Brain pericyte (primary cell): Measurements from ENCODE around the gene PISD.

ENCODE experiments used
- DNase-seq: peaks from one replicate; pipeline ENCODE4 v3.0.0-alpha.2; 2012; ENCODE audit warnings: low read depth, low spot score

The PISD gene

DNA sequence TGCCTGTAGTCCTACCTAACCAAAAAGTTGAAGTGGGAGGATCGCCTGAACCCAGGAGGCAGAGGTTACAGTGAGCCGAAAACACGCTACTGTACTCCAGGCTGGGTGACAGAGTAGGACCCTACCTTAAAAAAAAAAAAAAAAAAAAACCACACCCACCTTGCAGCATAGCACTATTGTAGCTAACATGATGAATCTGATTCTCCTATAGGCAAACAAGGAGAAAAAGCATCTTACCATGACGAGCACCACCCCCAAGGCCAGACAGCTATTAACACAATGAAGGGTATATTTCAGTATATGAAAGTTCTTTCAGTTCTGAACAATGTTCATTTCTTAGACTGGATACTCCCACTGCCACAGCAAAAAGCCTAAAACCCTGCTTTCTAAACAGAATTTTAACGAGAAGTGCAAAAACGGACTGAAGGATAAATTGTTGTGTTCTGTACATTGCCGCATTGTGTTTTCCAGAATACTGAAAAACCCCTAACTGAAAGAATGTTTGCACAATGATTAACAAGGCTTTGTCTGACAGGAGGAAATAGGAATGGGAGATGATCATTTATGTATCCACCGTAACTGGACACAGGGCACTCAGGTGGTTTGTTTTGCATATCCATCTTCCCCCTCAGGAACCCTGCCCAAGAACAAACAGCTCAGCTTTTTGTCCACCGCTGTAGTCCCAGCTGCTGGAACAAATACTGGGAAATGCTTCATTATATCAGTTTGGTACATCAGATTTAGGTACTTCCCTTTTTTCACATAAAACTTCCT is 8.9 kb downstream of the PISD start:
- no peak for DNase-seq

DNA sequence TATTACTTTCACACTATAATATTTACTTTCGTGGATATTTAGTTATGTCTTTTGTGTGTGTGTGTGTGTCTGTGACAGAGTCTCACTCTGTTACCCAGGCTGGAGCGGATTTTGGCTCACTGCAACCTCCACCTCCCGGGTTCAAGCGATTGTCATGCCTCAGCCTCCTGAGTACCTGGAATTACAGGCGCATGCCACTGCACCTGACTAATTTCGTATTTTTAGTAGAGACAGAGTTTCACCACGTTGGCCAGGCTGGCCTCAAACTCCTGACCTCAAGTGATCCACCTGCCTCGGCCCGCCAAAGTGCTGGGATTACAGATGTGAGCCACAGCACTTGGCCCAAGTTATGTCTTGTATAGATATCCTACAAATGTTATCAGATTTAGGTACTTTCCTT is 9.9 kb downstream of the PISD start:
- no peak for DNase-seq

DNA sequence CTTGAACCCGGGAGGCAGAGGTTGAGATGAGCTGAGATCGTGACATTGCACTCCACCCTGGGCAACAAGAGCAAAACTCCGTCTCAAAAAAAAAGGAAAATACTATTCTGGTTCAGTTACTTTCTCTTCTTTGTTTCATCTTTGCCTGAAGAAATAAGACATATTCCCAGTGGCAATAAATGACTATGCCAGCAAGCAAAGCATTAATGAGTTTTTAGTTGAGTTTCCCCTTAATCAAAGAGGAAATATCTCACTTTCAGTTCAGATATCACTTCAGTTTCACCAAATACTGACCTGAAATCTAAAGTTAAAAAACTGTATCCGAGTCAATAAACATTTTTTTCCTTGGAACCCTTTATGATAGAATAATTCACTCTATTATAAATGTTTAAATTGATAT is 10.4 kb downstream of the PISD start:
- no peak for DNase-seq

DNA sequence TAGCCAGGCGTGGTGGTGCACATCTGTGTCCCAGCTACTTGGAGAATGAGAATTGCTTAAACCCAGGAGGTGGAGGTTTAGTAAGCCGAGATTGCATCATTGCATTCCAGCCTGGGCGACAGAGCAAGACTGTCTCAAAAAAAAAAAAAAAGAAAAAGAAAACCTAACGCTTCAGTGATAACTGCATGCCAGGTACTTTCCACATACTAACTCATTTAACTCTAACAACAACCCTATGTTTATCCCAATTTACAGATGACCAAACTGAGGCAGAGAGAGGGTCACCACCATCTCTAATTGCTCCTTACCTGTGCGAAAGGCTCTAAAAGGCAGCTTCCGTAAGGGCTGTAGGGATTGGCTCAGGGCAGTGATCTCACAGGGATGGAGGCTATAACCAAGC is 11.6 kb downstream of the PISD start:
- DNase-seq = no peak

DNA sequence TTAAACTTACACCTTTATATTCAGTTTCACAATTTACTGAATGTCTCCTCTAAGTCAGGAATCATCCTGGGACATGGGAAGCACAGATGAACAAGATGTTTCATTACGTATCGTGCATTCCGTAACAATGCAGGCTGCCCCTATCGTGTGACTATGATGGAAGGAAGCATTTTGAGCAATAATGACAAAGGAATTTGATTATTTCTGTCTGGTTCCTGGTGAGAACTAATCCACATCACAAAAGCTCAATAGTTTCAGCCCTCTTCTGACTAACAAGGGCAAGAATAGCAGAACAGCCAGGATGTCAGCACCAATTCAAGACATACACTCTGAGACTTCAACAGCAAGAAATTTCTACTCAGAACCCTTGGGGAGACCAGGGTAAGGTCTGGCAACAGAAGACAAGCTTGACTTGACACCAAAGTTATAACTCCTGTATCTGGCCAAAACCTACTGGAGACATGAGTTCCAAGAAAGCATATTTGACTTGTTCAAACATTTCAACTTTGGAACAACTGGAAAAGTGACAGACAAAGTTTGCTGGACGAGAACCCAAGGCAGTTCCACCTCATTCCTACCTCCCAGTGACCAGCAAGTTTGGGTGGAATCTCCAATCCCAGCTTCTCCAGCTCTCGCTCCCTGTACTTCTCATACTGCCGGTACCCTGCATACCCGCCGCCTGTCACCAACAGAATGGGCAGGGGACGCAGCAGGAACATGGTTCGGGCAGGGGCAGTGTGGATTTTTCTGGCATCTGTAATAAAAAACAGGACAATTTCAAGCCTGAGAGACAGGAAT is 14.3 kb downstream of the PISD start:
- DNase-seq = no peak

DNA sequence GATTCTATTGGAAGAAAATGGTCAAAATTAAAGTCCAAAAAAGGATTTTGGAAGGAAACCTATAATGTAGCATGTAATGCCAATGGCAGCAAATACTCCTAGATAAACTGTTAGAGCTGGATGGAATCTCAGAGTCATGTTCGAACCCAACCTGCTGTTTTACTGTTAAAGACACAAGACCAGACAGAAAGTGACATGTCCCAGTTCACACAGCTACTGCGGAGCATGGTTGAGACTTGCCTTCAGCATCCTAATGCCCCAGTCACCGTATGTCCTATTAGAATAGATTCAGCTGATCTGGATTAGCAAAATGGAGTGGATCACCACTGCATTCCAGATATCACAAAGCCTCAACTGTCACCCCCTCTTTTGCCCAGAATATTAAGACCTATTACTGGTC is 14.9 kb downstream of the PISD start:
- no peak for DNase-seq

DNA sequence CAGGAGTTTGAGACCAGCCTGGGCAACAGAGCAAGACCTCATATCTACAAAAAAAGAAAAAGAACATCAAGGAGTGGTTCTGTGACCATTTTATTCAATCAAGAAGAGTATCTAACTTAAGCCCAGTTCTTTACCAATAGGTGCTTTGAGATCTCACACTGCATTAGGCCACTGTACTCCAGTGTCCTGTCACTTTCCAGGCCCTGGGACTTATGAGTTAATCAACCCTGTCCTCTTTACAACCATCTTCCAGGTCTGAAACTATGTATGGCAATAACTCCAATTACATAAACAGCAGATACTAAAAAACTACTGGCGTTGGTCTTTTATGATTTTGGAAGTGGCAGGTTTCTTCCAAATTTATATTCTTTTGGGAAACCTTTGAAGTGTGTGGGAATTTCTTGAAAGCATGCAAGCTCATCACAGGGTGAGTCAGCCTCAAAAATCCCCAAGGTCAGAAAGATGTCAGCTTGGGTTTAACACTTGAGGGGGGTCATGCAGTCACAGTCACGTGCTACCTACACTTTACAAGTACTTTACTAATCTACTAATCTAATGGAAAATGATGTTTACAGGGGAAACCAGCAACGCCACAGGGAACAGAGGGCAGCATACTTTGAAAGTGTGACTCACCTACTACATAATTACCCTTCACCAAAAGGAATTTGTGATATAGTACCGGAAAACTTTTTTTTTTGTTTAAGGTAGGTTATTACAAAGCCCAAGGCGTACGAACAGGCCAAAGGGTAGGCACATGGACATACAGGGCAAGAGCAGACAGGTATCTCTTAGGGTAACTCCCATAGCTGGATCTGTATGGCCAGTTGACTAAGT is 15.6 kb downstream of the PISD start:
- DNase-seq = peak; percentile 57

DNA sequence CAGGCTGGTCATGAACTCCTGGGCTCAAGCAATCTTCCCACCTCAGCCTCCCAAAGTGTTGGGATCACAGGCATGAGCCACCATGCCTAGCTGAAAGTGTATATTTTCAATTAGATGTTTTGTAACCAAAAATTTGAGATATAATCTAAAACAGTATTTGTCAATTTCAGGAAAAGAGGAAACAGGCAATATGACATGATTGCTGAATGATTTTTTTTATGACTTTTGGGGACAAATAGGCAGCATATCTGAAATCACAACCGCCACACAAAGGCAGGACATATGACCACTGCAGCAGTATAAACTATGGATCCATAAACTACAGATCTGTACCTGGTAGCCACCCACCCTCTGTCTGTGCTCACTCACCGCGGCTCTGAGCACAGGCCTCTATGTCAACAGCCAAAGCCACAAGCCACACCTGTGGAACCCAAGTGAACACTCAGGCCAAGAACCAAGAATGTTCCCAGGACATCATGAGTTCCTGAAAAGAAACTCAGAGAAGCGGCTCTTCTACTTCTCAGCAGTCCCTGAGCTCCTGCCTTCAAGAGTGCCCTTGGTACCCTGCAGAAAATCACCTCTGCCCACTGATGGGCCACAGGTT is 22.5 kb downstream of the PISD start:
- no peak for DNase-seq

DNA sequence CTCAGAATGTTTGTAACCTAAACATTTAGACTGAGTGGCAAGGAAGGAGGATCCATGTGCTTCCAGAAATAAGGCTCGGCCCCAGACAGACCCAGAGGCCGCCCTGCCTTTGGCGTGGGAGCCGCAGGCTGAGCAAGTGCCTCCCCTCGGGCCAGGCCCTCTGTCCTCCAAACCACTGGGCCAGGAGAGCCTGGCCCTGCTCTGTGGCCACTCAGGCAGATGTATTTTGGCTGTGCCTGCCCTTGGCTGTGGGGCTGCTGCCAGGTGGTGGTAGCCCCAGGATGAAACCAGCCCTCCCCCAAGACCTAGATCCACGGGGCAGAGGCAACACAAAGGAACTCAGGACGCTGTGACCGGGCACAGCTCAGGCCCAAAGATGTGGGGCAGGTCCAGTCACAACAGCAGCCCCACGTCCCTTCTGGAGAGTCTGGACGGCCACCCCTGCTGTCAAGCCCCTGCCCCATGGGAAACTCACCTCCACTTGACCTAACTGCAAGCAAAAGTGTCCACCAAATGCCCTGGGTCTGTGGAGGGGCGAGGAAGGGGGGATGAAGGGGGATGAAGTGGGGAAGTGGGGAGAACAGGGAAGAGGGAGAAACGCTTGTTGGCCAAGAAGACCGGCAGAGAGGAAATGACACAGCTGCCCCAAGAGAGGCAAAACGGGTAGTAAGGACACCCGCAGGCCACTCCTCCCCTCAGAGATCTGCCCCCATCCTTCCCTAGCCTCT is 24.0 kb downstream of the PISD start:
- no peak for DNase-seq

DNA sequence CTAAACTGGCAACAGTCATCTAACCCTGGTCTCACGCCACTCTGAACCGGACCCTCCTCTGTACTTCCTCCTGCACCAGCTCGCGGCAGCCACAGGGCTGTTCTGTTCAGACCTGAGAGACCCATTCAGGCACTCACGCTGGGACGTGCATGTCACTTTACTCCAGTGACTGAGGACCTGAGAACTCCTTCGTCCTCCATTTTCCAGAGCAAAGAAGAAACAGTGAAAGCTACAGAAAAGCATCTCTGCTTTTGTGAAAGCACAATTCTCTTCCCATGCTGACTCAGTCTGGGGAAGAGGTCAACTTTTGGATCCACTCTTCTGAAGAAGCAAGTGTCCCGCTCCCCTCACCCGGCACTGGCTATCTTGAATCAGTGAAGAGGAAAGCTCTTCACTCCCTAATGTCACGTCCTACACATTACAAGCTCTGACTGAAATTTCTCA is 24.5 kb downstream of the PISD start:
- DNase-seq = no peak

DNA sequence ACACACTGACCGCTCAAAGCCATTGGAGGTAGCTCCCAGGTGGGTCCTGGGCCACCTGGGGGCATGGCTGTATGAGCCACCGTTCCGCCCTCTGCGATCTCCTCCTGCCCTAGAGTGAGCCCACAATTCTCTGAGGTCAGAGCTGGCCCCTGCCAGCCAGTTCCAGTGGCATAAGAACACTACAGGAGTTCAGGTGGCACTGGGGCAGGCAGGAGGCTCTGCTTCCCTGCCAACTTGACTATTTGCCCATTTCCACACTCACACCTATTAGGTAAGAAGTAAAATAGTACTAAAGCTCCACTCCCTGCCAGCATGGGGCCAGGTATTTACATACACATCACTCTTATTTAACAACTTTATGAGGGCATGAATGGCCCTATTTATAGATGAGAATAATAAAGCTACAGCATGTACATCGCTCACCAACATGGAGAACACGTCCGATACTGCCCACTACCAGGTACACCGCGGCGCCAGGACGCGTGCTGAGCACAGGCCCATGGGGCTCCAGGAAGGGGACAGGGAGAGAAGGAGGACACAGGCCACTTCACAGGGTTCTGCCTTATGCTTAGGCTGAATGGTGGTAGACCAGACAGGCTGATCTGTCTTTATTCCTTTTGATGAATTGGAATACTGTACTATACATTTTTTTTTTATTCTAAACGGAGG is 26.2 kb downstream of the PISD start:
- DNase-seq = no peak

DNA sequence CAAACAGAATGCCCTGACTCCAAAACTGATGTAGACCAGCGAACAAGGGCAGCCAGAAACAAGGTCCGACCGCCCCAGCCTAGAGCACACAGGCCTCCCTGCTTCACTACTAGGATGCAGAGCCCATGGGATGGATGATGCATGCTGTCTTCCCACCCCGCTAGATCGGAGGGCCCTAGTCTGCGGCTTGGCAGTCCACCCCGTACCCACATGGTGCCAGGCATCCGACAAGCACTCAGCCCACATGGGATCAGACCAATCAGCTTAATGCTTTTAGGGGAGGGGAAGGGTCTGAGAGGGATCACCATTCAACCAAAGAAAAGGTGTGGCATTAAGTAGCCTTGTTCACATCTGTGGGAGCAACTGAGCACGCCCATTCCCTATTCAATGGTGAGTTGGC is 30.6 kb downstream of the PISD start:
- DNase-seq = no peak

DNA sequence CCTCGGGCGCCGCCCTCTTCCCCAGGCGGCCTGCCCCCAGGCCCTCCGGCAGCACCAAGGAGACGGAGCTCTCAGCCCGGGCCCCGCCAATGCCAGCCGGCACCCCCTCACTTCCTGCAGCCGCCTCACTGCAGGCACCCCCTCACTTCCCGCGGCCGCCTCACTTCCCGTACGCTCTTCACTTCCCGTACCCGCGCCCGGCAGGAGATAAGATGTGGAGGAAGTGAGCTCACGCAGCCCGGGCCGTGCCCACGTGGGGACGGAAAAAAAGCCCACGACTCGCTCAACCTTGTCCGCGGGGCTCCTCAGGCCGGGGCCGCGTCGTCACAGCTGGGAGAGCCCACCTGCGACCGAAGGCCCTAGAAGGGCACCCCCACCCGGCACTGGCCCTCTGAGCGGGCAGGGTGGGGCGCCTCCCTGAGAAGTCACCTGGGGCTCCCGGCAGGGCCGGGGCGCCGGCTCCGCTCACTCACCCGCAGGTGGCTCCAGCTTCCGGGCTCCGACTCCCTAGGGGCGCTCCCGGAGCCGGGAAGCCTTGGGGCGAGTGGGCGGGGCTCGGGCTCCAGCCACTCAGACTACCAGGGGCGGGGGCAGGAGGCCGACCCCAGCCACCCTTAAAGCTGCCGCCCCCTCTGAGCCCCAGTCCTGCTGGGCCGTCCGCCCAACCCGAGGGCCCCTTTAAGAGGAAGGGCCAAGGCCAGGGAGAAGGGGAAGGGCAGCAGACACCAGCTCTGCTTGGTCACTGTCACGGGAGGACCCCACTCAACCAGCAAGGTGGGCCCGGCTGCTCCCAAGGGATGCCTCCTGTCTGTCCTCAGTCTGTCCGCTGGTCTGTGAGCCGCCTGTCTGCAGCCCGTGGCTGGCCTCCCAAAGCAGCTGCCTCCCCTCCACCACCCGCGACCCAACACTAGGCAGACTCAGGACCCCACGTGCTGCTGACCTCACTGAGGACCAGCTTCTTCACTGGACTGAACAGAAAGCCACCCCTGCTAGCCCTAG is 31.4 kb downstream of the PISD start:
- no peak for DNase-seq

DNA sequence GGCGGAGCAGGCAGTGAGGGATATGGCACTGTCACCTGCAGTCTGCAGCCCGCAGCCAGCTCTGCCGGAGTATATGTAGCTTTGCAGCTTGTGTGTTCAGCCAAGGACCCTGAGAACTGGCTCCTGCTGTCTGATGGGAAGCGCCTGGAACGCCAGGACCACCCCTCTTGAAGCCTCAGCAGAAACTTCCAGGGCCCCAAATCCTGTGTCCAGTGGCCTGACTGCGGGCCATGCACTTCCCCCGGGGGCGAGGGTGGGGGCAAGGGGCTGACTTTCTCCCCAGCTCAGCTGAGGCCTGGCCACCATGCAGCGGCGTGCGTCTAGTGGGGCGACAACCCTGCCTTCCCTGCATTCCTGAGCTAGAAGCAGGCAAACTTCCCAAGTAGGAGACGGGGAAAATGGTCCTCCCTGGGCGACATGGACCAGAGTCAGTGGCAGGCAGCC is 32.3 kb downstream of the PISD start:
- no peak for DNase-seq

DNA sequence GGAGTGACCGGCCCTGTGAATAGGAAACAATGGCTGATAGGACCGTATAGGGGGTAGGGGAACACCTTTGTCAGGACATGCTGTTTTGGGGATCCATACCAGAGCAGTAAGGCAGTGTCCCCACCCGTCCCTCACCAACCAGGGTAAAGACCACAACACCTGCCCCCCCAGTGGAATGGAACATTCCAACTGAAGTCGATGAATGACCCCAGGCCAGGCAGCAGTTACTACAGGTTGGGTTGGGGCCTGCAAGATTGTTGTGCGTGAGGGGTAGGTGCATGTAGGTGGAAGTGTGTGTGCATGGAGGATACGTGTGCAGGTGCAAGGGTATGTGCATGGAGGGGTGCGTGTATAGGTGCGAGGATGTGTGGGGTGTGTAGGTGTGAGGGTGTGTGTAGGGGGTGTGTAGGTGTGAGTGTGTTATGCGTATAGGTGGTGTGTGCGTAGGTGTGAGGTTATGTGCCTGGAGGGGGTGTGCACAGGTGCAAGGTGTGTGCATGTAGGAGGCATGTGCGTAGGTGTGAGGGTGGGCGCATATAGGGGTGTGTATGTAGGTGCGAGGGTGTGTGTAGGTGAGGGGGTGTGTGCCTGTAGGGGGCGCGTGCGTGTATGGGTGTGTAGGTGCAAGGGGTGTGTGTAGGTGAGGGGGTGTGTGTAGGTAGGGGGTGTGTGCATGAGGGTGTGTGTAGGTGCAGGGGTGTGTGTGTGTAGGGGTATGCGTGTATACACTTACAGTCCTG is 32.9 kb downstream of the PISD start:
- no peak for DNase-seq

DNA sequence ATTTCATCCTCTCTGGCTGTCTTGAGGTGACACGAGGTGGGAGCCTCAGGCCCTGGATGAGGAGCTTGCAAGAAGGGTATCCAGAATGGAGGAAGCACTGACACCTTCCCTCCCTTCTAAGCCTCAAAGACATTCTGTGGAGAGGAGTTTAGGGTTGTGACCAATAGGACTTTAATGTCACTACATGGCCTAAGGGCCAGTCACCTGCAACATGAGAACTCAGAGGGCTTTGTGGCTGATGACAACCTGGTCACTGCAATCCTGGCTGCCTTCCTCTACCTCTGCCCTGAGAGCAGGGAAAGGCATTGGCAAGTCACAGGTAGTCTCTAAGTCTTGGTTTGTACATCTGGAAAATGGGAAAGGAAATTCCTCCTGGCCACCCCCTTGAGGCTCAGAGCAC is 33.7 kb downstream of the PISD start:
- DNase-seq = no peak

DNA sequence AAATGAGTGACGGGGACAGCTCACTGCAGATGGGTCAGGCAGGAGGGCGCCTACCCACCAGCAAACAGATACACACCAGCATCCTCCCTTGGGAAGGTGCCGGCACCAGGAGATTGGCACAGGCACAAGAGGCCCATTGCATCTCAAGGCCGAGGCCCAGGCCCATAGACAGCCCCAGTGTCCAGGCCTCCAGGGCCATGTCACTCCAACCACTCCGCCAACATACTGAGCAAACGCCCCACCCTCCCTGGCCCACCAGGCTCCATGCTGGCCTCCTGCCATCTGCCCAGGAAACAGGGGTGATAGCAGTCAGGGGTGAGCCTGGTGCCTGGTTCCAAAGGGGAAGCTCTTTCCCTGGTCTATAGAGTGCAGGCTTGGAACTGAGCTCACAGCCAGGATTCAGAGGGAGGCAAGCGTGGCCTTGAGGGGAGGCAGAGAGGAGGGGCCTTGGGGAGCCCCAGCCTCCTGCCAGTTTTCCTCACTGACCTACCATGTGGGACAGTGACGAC is 34.7 kb downstream of the PISD start:
- DNase-seq = no peak

DNA sequence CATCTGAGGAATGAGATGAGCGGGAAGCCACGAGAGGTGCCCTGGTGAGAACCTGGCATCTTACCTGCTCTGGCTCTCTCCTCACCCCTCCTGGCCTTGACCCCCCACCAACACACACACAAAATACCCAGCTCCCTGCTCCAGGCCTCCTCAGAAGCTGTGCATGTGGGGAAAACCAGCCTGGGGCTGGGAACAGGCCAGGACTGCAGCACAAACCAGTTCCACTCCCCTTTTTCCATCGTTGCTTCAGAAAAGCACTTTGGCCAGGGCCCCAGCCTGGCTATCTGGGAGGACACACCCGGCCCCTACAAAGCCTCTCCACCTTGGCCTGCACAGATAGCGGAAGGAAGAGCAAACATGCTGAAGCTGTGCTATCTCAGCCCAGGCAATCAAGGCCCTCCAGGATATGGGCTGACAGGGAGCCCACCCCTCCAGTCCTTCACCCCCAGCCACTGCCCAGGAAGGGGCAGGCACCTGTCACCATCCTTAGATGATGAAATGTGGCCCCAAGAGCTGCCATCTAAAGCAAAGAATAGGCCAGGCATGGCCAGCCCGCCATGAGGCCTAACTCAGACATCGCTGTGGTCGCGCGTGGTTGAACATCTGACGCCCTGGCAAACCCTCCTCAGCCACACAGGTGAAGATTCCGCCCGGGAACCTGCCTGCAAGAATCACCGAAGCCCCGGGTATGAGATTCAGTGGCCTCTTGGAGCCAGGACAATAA is 35.4 kb downstream of the PISD start:
- DNase-seq = no peak
